Measurements from ENCODE around the gene CDH1. TPM values are rescaled to one million over a fixed set of nuclear protein-coding genes. Genes with fewer than 3 reads are reported as not detected.

Gene CDH1
- total and polyA plus RNA-seq, 3 experiments from 2014 or later = 0.18 to 0.94 (median 0.37) TPM

GRCh38 chr16:68746951-68747350 lies 9.9 kb downstream of the CDH1 start:
- ChIA-PET CTCF (no interaction called here), POLR2A (no interaction called here)
- Histone ChIP-seq H3K9me3 (ENCODE audit: low read length) (no peaks in the 10 kb centered on the region), H3K36me3 (ENCODE audit: insufficient read depth, low read length) (no peaks in the 10 kb centered on the region), H3K27me3 (ENCODE audit: insufficient read depth, low read length, poor library complexity, severe bottlenecking) (no peaks in the 10 kb centered on the region), H3K4me1 (ENCODE audit: insufficient read depth, low read length) (peaks cover 1% of the 10 kb centered on the region), H3K4me3 (ENCODE audit: low read length) (no peak overlapping the region), H3K27ac (ENCODE audit: low read depth, low read length) (no peak overlapping the region)
- Mint-ChIP-seq H3K36me3 (no peaks in the 10 kb centered on the region), H3K27ac (no peak overlapping the region), H3K9me3 (no peaks in the 10 kb centered on the region), H3K27me3 (peaks cover 4 to 7% of the 10 kb centered on the region in 2 donors), H3K4me1 (peaks cover 0 to under 1% (median under 1%) of the 10 kb centered on the region in 3 donors), H3K4me3 (no peak overlapping the region)
- DNase-seq = no peak

- Mint-ChIP-seq H3K9me3 (no peaks in the 10 kb centered on the region), H3K4me1 (peaks cover 10 to 19% (median 14%) of the 10 kb centered on the region in 3 donors), H3K27me3 (peaks cover 2 to 4% of the 10 kb centered on the region in 2 donors), H3K27ac (no peak overlapping the region), H3K4me3 (no peak overlapping the region), H3K36me3 (no peaks in the 10 kb centered on the region)
- no peak for DNase-seq
- ChIA-PET CTCF (no interaction called here), POLR2A (no interaction called here)
- Histone ChIP-seq H3K36me3 (ENCODE audit: insufficient read depth, low read length) (no peaks in the 10 kb centered on the region), H3K9me3 (ENCODE audit: low read length) (no peaks in the 10 kb centered on the region), H3K27me3 (ENCODE audit: insufficient read depth, low read length, poor library complexity, severe bottlenecking) (no peaks in the 10 kb centered on the region), H3K27ac (ENCODE audit: low read depth, low read length) (no peak overlapping the region), H3K4me3 (ENCODE audit: low read length) (no peak overlapping the region), H3K4me1 (ENCODE audit: insufficient read depth, low read length) (peaks cover 10% of the 10 kb centered on the region)
These were observed 12.3 kb downstream of the CDH1 start for GRCh38 chr16:68749432-68749831.

GRCh38 chr16:68750193-68750695 lies 13.2 kb downstream of the CDH1 start:
- Histone ChIP-seq H3K4me1 (ENCODE audit: insufficient read depth, low read length) (peaks cover 10% of the 10 kb centered on the region), H3K36me3 (ENCODE audit: insufficient read depth, low read length) (no peaks in the 10 kb centered on the region), H3K27me3 (ENCODE audit: insufficient read depth, low read length, poor library complexity, severe bottlenecking) (no peaks in the 10 kb centered on the region), H3K4me3 (ENCODE audit: low read length) (no peak overlapping the region), H3K9me3 (ENCODE audit: low read length) (no peaks in the 10 kb centered on the region), H3K27ac (ENCODE audit: low read depth, low read length) (no peak overlapping the region)
- ChIA-PET CTCF (no interaction called here), POLR2A (no interaction called here)
- Mint-ChIP-seq H3K4me3 (no peak overlapping the region), H3K9me3 (no peaks in the 10 kb centered on the region), H3K27me3 (peaks cover 0 to 4% of the 10 kb centered on the region in 2 donors), H3K36me3 (no peaks in the 10 kb centered on the region), H3K27ac (peak overlapping the region in 1 of 8 donors; percentile 7), H3K4me1 (peaks cover 14 to 24% (median 19%) of the 10 kb centered on the region in 3 donors)
- no peak for DNase-seq

GRCh38 chr16:68751160-68751559 lies 14.1 kb downstream of the CDH1 start:
- peaks cover 14 to 31% (median 20%) of the 10 kb centered on the region in 3 donors for H3K4me1 Mint-ChIP-seq
- CTCF ChIA-PET = no interaction called here
- no peaks in the 10 kb centered on the region for H3K9me3 Mint-ChIP-seq
- H3K27ac ChIP-seq (ENCODE audit: low read depth, low read length) = no peak overlapping the region
- no peaks in the 10 kb centered on the region for H3K9me3 ChIP-seq (ENCODE audit: low read length)
- H3K27me3 Mint-ChIP-seq = peaks cover 0 to 4% of the 10 kb centered on the region in 2 donors
- no peak overlapping the region for H3K4me3 Mint-ChIP-seq
- no peaks in the 10 kb centered on the region for H3K27me3 ChIP-seq (ENCODE audit: insufficient read depth, low read length, poor library complexity, severe bottlenecking)
- POLR2A ChIA-PET = no interaction called here
- DNase-seq = no peak
- H3K4me3 ChIP-seq (ENCODE audit: low read length) = no peak overlapping the region
- H3K36me3 ChIP-seq (ENCODE audit: insufficient read depth, low read length) = no peaks in the 10 kb centered on the region
- H3K4me1 ChIP-seq (ENCODE audit: insufficient read depth, low read length) = peaks cover 10% of the 10 kb centered on the region
- H3K27ac Mint-ChIP-seq = peak overlapping the region in 2 of 8 donors; percentile 43 to 68
- no peaks in the 10 kb centered on the region for H3K36me3 Mint-ChIP-seq

GRCh38 chr16:68752602-68753001 lies 15.5 kb downstream of the CDH1 start:
- ChIA-PET POLR2A (interaction anchor here (0.7 to 1.3 kb wide), 4 partner anchors 11 to 1010 kb away, joined by 3 to 5 read pairs (median 4); partner anchors contain the start of gene WWP2), CTCF (interaction anchor here (1.5 kb wide), 1 partner anchor 16 kb away, joined by 3 read pairs; no protein-coding TSS in a partner anchor)
- Mint-ChIP-seq H3K36me3 (no peaks in the 10 kb centered on the region), H3K4me3 (peak overlapping the region in 6 of 7 donors; percentile 20 to 63 (median 44)), H3K27ac (peak overlapping the region in 7 of 8 donors; percentile 7 to 85 (median 72)), H3K27me3 (peaks cover 0 to 1% of the 10 kb centered on the region in 2 donors), H3K4me1 (peaks cover 20 to 45% (median 33%) of the 10 kb centered on the region in 3 donors), H3K9me3 (no peaks in the 10 kb centered on the region)
- Histone ChIP-seq H3K36me3 (ENCODE audit: insufficient read depth, low read length) (no peaks in the 10 kb centered on the region), H3K27ac (ENCODE audit: low read depth, low read length) (no peak overlapping the region), H3K4me1 (ENCODE audit: insufficient read depth, low read length) (peaks cover 10% of the 10 kb centered on the region), H3K9me3 (ENCODE audit: low read length) (no peaks in the 10 kb centered on the region), H3K4me3 (ENCODE audit: low read length) (no peak overlapping the region), H3K27me3 (ENCODE audit: insufficient read depth, low read length, poor library complexity, severe bottlenecking) (no peaks in the 10 kb centered on the region)
- DNase-seq = peak in 2 of 5 donors; percentile 60 to 76

- no peaks in the 10 kb centered on the region for H3K36me3 Mint-ChIP-seq
- Histone ChIP-seq H3K4me3 (ENCODE audit: low read length) (no peak overlapping the region), H3K4me1 (ENCODE audit: insufficient read depth, low read length) (peaks cover 10% of the 10 kb centered on the region), H3K27ac (ENCODE audit: low read depth, low read length) (no peak overlapping the region), H3K27me3 (ENCODE audit: insufficient read depth, low read length, poor library complexity, severe bottlenecking) (no peaks in the 10 kb centered on the region), H3K36me3 (ENCODE audit: insufficient read depth, low read length) (no peaks in the 10 kb centered on the region), H3K9me3 (ENCODE audit: low read length) (no peaks in the 10 kb centered on the region)
- peaks cover 22 to 51% (median 34%) of the 10 kb centered on the region in 3 donors for H3K4me1 Mint-ChIP-seq
- CTCF ChIA-PET = interaction anchor here (1.5 kb wide), 1 partner anchor 15 kb away, joined by 3 read pairs; no protein-coding TSS in a partner anchor
- no peaks in the 10 kb centered on the region for H3K27me3 Mint-ChIP-seq
- peak overlapping the region in 4 of 8 donors; percentile 1 to 31 (median 16) for H3K27ac Mint-ChIP-seq
- no peak for DNase-seq
- H3K4me3 Mint-ChIP-seq = no peak overlapping the region
- H3K9me3 Mint-ChIP-seq = no peaks in the 10 kb centered on the region
- POLR2A ChIA-PET = no interaction called here
These were observed 17.1 kb downstream of the CDH1 start for GRCh38 chr16:68754084-68754792.

- H3K27ac Mint-ChIP-seq = peak overlapping the region; percentile 43 to 88 (median 75)
- Histone ChIP-seq H3K27ac (ENCODE audit: low read depth, low read length) (no peak overlapping the region), H3K36me3 (ENCODE audit: insufficient read depth, low read length) (no peaks in the 10 kb centered on the region), H3K9me3 (ENCODE audit: low read length) (no peaks in the 10 kb centered on the region), H3K4me1 (ENCODE audit: insufficient read depth, low read length) (peaks cover 10% of the 10 kb centered on the region), H3K27me3 (ENCODE audit: insufficient read depth, low read length, poor library complexity, severe bottlenecking) (no peaks in the 10 kb centered on the region), H3K4me3 (ENCODE audit: low read length) (no peak overlapping the region)
- H3K4me3 Mint-ChIP-seq = peak overlapping the region in 3 of 7 donors; percentile 20 to 63 (median 53)
- no peaks in the 10 kb centered on the region for H3K9me3 Mint-ChIP-seq
- ChIA-PET CTCF (interaction anchor here (1.2 kb wide), 1 partner anchor 21 kb away, joined by 3 read pairs; no protein-coding TSS in a partner anchor), POLR2A (no interaction called here)
- peaks cover 22 to 56% (median 34%) of the 10 kb centered on the region in 3 donors for H3K4me1 Mint-ChIP-seq
- DNase-seq = peak in 2 of 5 donors; percentile 40 to 59
- peaks cover 2 to 3% of the 10 kb centered on the region in 2 donors for H3K27me3 Mint-ChIP-seq
- H3K36me3 Mint-ChIP-seq = no peaks in the 10 kb centered on the region
These were observed 19.3 kb downstream of the CDH1 start for GRCh38 chr16:68756239-68756915.

GRCh38 chr16:68757625-68757935 lies 20.5 kb downstream of the CDH1 start:
- Mint-ChIP-seq H3K4me3 (peak overlapping the region in 2 of 7 donors; percentile 53 to 69), H3K27ac (peak overlapping the region in 6 of 8 donors; percentile 22 to 88 (median 75)), H3K36me3 (no peaks in the 10 kb centered on the region), H3K9me3 (no peaks in the 10 kb centered on the region), H3K27me3 (peaks cover 4 to 6% of the 10 kb centered on the region in 2 donors), H3K4me1 (peaks cover 16 to 50% (median 27%) of the 10 kb centered on the region in 3 donors)
- H3K4me1 ChIP-seq (ENCODE audit: insufficient read depth, low read length) = peaks cover 3% of the 10 kb centered on the region
- H3K36me3 ChIP-seq (ENCODE audit: insufficient read depth, low read length) = no peaks in the 10 kb centered on the region
- no peaks in the 10 kb centered on the region for H3K9me3 ChIP-seq (ENCODE audit: low read length)
- H3K27ac ChIP-seq (ENCODE audit: low read depth, low read length) = no peak overlapping the region
- POLR2A ChIA-PET = no interaction called here
- no peak overlapping the region for H3K4me3 ChIP-seq (ENCODE audit: low read length)
- no peaks in the 10 kb centered on the region for H3K27me3 ChIP-seq (ENCODE audit: insufficient read depth, low read length, poor library complexity, severe bottlenecking)
- CTCF ChIA-PET = interaction anchor here (0.6 kb wide), 1 partner anchor 240 kb away, joined by 3 read pairs; no protein-coding TSS in a partner anchor
- no peak for DNase-seq
